ENCODE results near the gene IL1F10.
"Not testable (repeated sequence)": the region's sequence is repeated elsewhere in the genome, so short reads cannot be mapped to it uniquely, and the experiment has no call there.

Gene IL1F10

DNA sequence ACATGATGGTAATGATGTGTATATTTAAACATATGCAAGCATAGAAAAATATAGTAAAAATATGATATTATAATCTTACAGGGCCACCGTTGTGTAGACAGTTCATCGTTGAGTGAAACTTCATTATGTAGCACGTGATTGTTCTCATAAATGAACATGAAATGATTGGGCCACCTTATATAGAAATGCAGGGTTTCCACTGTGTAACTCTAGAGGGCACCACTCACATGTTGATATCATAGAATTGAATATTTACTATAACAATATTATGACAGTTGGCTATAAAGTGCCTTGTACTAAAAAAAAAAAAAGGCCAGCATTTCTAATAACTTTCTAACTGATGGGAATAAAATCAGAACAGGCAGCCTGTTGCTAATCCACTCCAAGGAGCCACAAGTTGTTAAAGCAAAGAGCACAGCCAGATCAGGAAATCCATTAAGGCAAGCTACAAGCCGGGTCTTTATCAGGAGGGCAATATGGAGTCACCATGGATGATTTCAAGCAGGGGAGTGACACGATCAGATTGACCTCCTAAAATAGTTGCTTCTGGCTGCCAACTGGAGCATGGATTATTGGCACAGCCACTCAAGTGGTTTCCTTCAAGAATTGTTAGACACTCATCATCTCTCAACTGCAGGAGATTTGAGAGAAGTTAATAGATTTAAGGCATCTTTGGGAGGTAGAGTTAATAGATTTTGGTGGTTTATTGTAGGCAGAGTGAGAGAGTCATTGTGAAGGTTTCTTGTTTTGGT is 16.7 kb downstream of the IL1F10 start:
- DNase-seq, result no peak

DNA sequence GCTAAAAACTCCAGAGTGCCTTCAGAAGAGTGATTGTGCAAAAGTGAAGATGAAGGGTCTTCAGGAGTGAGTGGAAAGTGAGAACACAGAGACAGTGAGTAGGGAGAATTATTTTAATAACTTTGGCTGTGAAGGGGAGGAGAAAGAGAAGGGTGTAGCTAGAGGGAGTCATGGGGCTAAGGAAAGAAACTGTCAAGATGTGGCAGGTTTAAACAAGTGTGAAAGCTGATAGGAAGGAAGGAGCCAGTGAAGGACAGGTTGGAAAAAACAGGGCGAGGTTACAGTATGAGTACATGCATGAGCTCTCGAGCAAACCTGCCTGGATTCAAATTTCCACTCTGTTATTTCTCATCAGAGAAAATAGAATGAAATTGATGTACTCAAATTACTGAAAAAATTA is 17.8 kb downstream of the IL1F10 start:
- no peak for DNase-seq

DNA sequence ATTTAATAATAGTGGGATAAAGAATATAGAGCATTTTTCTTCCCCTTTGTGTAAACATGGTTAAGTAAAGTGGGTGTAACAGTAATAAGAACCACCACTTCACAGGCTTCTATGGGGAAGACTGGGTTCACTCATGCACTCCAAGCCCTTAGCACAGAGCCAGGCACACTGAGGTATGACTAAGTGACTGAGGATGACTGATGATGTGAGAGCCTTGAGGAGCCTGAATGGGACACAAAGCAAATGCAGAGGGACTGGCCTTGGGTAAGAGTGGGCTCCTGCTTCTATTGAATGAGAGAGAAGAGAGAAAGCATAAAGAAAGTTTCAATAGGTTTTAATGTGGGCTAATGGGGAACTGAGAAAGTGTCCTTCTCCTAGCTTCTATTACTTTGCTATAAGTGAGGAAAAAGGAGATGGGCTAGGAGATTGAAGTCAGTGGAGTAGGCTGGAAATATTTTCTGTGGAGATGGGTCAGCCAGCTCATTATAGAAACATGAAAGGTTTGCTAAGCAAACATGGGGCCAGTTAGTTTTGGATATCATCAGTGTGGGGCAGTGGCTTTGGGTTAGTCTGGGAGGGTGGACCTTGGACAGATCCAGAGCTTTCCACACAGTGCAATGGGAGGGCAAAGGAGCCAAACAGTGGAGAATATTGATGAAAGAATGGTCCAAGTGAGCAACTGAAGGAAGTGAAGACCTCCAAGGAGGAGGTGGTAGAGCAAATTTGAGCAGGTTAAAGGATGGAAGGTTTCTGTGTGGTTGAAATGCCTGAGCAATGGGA is 20.6 kb downstream of the IL1F10 start:
- no peak for DNase-seq

DNA sequence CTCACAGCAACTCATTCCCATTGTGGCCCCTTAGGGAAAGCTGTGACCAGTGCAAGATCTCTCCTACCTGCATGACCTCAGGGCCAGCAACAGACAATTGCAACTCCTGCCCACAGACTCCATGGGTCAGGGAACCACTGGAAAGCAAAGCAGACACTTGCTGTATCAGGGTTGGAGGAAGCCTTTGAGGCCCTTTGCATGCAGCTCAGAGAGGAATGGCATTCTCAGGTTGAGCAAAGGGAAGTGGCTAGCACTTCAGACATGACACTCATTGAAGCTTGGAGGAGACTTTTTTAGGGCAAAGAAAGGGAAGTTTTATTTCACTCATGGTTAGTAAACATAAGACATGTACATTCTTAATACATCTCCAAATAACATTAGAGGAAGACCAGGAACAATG is 22.1 kb downstream of the IL1F10 start:
- DNase-seq, result no peak

DNA sequence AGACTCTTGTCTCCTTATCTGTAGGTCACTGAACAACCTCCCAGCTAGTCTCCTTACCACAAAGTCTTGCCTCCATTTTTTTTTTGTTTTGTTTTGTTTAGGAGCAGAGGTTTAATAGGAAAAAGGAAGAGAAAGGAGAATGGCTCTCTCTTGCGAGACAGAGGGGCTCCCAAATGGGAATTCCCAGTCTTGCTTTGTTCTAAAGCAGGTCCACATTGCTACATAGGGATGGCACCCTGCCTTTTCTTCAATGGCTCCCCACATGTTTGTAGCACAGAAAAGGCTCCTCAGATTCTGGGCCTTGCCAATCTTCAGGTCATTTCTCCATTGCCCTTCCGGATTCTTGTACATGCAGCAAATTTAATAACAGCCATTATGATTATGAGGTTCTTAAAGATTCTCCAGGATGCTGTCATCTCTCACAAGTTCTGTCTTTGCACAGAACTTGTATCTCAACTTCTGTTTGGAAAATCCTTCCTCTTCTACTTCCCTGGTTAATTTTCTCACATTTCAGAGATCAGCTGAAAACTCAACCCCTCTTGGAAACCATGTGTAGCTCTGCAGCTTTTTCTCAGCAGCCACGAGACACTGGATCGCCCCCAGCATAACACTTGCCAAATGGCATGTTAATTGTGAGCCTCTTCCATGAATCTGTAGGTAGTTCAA is 23.6 kb downstream of the IL1F10 start:
- DNase-seq, result no peak

DNA sequence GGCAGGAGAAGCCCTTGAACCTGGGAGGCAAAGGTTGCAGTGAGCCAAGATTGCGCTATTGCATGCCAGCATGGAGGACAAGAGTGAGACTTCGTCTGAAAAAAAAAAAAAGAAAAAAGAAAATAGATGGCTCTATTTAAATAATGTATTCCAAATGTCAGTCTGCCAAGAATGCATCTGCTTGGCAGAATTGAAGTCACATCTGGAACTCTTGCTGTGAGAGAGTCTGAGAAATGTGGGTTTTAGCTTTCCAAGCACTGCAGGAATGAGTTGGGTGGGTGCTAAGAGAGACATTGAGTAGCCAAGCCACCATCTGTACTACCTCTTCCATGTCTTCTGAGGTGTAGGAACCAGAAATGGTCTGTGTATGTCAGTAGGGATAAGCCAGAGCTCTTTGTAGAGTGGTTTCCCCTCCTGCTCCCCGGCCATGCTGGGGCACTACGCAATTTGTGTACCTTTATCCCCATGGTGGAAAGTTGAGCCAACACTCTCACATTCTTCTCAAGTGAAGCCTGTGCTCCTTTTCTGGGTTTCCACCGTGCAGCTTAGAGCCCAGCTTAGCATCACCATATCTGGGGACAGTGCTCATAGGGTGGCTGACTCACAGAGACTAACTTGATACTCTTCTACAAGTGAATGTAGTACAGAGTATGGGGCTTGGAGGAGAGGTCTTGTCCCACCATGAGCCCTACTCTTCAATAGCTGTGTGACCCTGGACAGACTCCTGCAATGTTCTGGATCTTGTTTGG is 25.3 kb downstream of the IL1F10 start:
- DNase-seq, result no peak

DNA sequence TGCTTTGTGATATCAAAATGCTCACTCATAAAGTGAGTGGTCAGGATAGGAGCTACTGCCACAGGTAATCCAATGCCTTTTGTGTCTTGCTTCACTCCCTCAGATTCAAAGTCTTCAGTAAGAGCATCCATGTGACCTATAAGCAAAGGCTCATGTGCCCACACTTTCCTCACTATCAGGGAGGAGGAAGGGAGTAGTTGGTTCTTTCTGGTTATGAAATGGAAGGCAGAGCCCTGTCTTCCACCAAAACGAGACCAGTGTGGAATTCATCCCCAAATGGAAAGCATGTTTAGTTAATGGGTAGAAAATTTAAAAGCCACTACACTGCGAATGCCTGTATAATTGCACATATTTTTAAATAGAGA is 25.8 kb downstream of the IL1F10 start:
- no peak for DNase-seq

DNA sequence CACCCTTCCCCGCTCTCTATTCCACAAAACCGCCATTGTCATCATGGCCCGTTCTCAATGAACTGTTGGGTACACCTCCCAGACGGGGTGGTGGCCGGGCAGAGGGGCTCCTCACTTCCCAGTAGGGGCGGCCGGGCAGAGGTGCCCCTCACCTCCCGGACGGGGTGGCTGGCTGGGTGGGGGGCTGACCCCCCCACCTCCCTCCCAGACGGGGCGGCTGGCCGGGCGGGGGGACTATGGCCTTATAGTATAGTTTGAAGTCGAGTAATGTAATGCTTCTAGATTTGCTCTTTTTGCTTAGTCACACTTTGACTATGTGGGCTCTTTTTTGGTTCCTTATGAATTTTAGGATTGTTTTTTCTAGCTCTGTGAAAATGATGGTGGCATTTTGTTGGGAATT is 28.5 kb downstream of the IL1F10 start:
- DNase-seq, result not testable (repeated sequence)

DNA sequence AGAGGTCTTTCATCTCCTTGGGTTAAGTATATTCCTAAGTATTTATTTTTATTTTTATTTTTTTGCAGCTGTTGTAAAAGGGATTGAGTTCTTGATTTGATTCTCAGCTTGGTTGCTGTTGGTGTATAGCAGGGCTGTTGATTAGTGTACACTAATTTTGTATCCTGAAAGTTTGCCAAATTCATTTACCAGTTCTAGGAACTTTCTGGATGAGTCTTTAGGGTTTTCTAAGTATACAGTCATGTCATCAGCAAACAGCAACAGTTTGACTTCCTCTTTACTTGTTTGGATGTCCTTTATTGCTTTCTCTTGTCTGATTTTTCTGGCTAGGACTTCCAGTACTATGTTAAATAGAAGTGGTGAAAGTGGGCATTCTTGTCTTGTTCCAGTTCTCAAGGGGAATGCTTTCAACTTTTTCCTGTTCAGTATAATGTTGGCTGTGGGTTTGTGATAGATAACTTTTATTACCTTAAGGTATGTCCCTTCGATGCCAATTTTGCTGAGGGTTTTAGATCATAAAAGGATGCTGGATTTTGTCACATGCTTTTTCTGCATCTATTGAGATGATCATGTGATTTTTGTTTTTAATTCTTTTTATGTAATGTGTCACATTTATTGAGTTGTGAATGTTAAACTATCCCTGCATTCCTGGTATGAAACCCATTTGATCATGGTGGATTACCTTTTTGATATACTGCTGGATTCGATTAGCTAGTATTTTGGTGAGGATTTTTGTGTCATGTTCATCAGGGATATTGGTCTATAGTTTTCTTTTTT is 29.3 kb downstream of the IL1F10 start:
- DNase-seq, result not testable (repeated sequence)

DNA sequence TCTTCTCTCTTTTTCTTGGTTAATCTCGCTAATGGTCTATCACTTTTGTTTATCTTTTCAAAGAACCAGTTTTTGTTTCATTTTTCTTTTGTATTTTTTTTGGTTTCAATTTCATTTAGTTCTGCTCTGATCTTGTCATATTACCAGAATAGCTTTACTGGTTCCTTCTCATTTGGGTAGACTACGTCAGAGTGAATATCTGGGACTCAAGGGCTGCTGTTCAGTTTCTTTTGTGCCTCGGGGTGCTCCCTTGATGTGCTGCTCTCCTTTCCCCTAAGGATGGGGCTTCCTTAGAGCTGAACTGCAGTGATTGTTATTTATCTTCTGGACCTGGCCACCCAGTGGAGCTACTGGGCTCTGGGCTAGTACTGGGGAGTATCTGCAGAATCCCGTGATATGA is 30.3 kb downstream of the IL1F10 start:
- no peak for DNase-seq

DNA sequence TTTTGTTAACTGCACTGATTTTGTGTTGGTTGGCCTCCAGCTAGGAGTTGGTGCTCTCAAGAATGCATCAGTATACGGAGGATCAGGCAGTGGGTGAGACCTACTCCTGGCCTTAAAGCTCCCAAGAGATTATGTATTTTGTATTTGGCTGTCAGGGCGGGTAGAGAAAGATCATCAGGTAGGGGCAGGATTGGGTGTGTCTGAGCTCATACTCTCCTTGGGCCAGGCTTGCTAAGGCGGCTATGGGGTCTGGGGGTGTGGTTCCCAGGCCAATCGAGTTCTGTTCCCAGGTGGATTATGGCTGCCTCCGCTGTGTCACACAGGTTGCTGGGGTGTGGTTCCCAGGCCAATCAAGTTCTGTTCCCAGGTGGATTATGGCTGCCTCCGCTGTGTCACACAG is 30.8 kb downstream of the IL1F10 start:
- DNase-seq, result no peak

DNA sequence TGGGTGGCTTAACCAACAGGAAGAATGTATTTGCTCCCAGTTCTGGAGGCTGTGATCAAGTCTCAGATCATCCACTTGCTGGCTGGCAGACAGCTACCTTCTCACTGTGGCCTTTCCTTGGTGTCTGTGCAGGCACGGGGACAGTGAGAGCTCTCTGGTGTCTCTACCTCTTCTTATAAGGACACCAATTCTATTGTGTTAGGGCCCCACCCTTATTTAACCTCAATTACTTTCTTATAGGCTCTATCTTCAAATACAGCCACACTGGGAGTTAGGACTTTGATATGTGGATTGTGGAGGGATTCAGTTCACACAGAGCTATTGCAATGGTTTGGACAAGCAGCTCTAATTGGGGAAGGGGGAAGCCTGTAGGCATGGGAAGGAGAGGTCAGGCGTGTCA is 34.4 kb downstream of the IL1F10 start:
- DNase-seq, result no peak

DNA sequence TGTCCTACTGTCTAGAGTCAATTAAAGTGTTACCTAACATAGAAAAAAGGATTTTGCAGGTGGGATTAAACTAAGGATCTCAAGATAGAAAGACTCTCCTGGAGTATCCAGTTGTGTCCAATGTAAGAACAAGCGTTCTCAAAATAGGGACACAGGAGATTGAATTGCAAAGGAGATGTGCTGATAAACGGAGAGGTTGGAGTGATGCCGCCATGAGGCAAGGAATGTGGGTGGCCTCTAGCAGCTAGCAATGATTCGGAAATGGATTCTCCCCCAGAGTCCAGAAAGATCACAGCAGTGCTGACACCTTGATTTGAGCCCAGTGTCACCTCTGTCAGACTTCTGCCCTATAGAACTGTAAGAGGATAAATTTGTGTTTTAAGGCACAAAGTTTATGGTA is 35.5 kb downstream of the IL1F10 start:
- no peak for DNase-seq

DNA sequence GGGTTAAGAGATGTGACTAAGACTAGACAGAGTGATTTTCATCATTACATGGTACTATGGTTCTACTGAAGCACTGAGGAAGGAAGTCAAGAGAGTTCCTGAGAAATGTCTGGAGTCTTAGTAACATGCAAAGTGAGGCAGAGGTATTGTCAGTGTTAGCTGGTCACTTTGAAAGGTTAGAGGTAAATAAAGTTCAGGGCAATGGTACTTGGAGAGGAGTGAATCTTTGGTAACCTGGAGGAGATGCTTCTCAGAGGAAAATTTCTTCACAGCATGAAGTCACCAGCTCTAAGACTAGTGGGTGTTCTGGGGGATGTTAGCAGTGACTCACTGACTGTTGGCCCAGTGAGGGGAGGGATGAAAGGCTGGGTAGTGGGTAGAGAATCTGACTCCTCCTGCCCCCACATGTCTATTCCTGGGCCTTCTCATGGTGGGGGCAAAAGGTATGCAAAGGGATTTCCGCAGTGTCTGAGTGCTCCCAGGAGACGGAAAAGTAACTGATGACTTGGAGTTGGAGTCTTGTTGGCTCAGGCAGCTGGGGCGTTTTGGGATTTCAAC is 36.4 kb downstream of the IL1F10 start:
- DNase-seq, result no peak

DNA sequence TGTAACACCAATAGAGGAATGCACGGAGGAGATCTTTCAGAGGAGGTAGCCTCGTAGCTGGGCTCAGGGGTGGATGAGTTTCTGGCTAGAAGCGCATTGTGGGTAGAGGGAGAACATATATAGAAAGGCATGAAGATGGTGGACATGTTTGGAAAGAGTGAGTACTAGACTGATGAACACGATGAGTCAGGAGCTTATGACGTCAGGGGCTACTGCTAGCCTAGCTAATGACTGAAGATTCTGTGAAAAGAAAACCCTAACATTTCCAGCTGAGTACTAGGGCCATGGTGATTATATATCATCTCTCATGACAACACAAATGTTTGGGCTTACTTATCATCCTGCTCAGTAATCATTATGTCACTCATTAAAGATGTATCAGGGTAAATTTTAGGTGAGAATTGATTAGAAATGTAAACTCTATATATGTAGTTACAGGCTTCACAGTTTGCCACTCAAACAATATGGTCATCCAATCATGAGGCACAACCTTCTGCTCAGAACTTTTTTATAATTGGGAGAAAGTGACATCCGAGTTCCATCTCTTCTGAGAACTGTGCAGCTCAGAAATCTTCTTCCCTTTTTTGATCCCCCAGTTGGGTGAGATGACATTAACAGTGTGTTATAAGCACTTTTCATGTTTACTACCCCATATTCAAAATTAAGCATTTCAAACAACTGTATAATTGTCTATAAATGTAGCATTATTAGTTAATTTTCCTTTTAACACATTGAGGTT is 37.4 kb downstream of the IL1F10 start:
- DNase-seq, result peak; percentile 25

DNA sequence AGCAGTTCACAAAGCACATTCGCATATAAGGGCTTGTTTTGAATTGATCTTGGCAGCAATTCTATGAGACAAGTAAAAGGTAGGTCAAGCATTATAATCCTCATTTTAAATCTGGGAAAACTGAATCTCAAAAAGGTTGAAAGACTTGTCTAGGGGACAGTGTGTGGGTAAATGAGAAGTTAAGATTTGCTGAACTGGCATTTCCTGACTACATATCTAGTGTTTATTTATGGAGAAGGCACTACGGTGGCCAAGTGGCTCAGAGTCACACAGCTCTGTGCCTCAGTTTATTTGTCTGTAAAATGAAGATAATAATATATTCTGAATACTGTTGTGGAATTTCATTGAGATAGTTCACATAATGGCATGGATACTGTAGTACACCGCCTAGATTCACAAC is 43.4 kb downstream of the IL1F10 start:
- DNase-seq, result no peak

DNA sequence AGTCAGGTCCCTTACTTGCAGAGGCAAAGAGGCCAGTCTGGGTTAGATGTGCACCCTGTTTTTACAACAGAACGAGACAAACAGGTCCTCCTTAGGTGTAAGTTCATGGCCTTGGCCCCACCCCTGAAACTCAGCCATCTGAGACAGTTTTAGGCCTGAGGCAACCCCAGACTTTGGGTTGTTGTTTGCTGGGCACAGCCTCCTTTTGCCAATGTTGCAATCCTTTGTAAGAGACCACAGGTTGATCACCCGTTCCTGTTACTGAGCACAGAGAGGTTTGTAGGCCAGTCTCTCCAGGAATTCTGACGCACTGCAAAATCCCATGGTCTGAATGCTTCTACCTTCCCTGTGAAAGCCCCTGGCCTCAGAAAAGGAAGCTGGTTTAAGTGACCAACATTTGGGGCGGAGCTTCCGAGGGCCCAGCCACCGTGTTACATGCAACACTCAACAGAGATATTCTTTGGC is 44.1 kb downstream of the IL1F10 start:
- peak; percentile 68 for DNase-seq

DNA sequence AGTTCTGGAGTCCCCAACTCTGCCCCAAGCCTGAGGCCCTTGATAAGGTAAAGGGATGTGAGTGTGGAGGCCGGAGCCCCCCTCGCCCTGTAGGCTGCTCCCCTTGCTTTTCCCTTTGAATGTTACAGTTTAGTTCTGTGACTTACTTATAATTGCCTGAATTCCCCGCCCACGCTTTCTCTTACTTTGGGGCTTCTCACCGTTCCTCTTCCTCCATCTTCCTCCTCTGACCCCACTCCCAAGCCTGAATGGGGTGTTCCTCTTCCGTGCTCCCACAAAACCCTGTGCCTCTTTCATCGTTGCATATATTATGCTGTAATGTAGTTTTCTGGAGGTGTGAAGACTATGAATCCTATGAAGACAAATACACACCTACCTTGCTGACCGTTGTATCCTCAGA is 44.7 kb downstream of the IL1F10 start:
- DNase-seq, result no peak

DNA sequence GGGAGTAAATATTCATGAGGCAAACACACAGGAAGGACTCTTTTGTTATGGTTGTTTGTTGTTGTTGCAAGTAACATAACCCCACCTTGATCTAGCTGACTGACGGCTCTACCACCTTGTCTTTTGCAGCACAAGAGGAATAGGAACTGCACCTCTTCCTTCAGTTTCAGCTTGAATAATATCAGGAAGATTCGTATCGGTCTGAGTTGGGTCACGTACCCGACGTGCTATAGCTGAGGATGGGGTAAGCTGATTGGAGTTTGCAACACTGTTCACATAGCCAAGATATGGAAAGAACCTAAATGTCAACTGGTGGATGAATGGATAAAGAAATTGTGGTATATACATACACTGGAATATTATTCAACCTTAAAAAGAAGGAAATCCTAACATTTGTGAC is 45.1 kb downstream of the IL1F10 start:
- DNase-seq, result no peak

DNA sequence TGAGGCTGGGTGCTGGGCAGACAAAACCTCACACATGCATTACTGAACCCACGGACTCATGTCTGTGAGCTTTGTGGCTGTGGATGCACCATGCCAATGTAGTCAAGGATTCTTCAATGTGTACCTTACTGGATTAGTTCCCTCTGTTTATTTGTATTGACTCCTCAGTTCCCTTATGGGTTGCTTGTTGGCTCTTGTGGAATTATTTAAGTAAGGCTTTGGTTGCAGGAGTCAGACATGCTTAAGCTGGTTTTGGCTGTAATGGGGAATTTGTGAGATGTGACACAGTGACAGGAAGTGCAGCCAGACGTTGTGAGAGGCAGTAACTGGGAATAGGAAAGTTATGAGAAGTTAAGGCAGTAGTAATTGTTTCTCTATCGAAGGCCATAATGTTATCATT is 46.0 kb downstream of the IL1F10 start:
- DNase-seq, result no peak

DNA sequence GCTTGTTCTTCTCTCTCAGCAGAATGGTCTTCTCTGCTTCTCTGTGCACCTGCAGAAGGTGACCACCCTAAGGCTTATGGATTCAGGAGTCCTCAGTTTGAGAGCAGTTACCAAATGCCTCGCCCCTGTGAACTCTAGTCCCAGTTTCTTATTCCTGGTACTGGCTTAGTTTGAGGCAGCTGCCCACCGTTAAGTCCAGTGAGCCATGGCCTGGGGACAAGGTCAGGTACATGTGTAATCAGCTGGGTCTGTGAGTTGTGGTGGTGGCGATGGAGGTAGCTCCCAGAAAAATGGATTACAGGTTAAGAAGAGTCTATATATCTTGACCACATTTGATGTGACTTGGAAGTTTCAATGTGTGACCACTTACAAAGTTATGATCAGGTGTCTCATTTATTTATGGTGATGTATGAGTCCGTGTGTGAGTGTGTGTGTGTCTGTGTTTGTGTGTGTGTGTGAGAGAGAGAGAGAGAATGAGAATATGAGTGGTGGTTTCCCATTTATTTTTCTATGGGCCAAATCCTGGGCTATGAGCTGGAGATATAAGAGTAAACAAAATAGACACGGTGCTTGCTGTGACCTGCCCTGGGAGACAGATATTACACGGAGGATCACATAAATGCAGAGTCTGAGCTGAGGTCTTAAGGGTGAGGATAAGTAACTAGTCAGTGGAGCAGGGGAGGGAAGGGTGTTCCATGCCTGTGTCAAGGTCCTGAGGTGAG is 46.6 kb downstream of the IL1F10 start:
- DNase-seq, result no peak

Measured in CD4-positive, alpha-beta T cell treated with Interleukin-15 for 1 hour (primary cell).